Measurements from ENCODE around the gene EFL1. TPM values are rescaled to one million over a fixed set of nuclear protein-coding genes. Genes with fewer than 3 reads are reported as not detected.

Gene EFL1
- total and polyA plus RNA-seq, 9 of the 15 experiments (the other 6 are each of a cell fraction or from before 2014, with no cell fraction given) = 4.8 to 32.5 (median 16.9) TPM

DNA sequence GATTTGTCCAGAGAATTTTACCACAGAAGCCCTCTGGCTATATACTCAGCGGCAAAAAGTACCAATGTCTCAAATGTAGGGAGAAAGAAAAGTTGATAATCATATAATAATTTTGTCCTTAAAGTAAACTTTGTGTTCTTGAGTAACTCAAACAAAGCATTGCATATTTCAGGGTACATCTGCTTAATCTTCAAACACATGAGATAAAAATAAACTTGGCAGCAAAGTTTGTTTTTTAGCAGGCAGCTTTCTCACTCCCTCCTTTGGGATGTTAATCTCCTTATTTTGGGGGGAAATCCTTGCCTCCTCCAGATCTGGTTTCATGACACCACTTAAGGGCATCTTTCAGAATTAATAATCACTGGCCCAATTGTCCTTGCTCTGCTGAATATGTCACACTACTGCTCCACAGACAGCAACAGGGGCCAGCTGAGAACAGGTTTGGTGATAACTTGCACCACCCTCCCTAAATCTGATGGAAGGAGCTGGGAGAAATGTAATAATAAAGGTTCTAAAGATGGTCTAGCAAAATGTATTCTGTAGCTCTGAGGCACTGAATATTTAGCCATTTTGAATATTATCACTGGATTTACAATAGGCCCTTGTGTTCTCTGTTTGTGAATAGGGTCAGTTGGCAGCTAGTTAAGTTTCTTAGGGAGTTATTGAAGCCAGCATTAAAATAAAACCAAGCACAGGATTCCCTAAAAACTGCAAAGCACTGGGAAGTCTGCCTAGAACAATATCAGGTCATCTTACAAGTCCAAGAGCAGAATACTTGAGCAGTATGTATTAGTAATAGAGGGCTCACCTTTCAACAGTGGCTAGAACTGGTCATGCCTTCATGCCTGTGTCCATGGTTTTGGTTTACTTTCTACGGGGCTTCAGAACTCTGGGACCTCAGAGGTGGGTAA, 79.2 kb downstream of the EFL1 start (continued):
- TF ChIP-seq SMARCB1 (IDR thresholded peaks at IDR 0.05; ENCODE audit: insufficient read length, low read depth) = no peak
- TF ChIP-seq, protein P1, sequence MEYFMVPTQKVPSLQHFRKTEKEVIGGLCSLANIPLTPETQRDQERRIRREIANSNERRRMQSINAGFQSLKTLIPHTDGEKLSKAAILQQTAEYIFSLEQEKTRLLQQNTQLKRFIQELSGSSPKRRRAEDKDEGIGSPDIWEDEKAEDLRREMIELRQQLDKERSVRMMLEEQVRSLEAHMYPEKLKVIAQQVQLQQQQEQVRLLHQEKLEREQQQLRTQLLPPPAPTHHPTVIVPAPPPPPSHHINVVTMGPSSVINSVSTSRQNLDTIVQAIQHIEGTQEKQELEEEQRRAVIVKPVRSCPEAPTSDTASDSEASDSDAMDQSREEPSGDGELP (CRISPR knock-in tag; IDR thresholded peaks at IDR 0.05; ENCODE audit: borderline replicate concordance) = no peak

DNA sequence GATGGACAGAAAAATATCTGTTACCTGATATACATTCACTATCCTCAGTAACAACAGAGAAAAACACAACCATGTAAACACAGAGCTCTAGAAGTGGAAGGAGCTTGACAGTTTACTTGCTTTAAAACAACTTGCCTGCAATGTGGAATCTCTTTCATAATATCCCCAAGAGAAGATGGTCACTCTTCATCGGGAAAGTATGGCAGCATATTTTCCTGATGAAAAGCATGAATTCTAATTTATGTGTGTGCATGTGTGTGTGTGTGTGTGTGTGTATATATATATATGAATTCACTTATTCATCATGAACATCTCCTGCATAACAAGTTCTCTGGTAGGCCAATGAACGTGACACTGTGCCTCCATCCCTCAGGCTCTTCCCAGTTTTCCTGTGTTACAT, 81.2 kb downstream of the EFL1 start:
- H3K9me1 ChIP-seq (ENCODE audit: control insufficient read depth, insufficient read depth, low read length) = no peaks in the 10 kb centered on the region
- FAIRE-seq (no peak), DNase-seq (ENCODE audit: extremely low read depth in 1 of 4, low spot score in 3 of 4) (no peak), ATAC-seq (no peak)
- no peak overlapping the region for H3K9ac ChIP-seq (ENCODE audit: insufficient read depth in 1 of 2, low read depth in 2 of 2, low read length in 2 of 2)
- H2AFZ ChIP-seq (ENCODE audit: low read depth, low read length) = no peak overlapping the region
- no peak overlapping the region for H3K4me3 ChIP-seq
- H3K9me3 ChIP-seq (replicated peaks; ENCODE audit: control insufficient read depth, insufficient read depth, low read depth, low read length) = no peaks in the 10 kb centered on the region
- no TSS peak for BruUV-seq (replicated peaks)
- H4K20me1 ChIP-seq (replicated peaks; ENCODE audit: control insufficient read depth, insufficient read depth, low read length) = no peaks in the 10 kb centered on the region
- no peaks in the 10 kb centered on the region for H3K79me2 ChIP-seq (ENCODE audit: control insufficient read depth, insufficient read depth, low read length)
- in situ Hi-C loops (cut with MboI) = no loop called here
- H3K27ac ChIP-seq (ENCODE audit: extremely low read depth, low read depth, low read length) = no peak overlapping the region
- intact Hi-C loops (cut with micrococcal nuclease) = no loop called here
- H3K27me3 ChIP-seq (ENCODE audit: control insufficient read depth in 2 of 2, insufficient read depth in 2 of 2, low read length in 2 of 2) = no peaks in the 10 kb centered on the region
- 90% methylated on average over 2 of the region's 2 CpGs for WGBS (ENCODE audit: insufficient coverage, low coverage, missing lambda C conversion rate)
- no peak overlapping the region for H3K4me2 ChIP-seq (ENCODE audit: insufficient read depth, low read length)
- ChIA-PET POLR2A (no interaction called here), CTCF (ENCODE audit: low intra/inter-chr PET ratio) (no interaction called here)
- no peaks in the 10 kb centered on the region for H3K36me3 ChIP-seq (ENCODE audit: control insufficient read depth, insufficient read depth, low read length)
- TF ChIP-seq, protein P2, sequence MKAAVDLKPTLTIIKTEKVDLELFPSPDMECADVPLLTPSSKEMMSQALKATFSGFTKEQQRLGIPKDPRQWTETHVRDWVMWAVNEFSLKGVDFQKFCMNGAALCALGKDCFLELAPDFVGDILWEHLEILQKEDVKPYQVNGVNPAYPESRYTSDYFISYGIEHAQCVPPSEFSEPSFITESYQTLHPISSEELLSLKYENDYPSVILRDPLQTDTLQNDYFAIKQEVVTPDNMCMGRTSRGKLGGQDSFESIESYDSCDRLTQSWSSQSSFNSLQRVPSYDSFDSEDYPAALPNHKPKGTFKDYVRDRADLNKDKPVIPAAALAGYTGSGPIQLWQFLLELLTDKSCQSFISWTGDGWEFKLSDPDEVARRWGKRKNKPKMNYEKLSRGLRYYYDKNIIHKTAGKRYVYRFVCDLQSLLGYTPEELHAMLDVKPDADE (conservative IDR thresholded peaks at IDR 0.05; ENCODE audit: control insufficient read depth, low read depth, low read length) = no peak
- TF ChIP-seq CHCHD3 (CRISPR knock-in tag; IDR thresholded peaks at IDR 0.05) = no peak
- no peak for TF ChIP-seq RFX7 (CRISPR knock-in tag; IDR thresholded peaks at IDR 0.05)
- TF ChIP-seq, protein P3, sequence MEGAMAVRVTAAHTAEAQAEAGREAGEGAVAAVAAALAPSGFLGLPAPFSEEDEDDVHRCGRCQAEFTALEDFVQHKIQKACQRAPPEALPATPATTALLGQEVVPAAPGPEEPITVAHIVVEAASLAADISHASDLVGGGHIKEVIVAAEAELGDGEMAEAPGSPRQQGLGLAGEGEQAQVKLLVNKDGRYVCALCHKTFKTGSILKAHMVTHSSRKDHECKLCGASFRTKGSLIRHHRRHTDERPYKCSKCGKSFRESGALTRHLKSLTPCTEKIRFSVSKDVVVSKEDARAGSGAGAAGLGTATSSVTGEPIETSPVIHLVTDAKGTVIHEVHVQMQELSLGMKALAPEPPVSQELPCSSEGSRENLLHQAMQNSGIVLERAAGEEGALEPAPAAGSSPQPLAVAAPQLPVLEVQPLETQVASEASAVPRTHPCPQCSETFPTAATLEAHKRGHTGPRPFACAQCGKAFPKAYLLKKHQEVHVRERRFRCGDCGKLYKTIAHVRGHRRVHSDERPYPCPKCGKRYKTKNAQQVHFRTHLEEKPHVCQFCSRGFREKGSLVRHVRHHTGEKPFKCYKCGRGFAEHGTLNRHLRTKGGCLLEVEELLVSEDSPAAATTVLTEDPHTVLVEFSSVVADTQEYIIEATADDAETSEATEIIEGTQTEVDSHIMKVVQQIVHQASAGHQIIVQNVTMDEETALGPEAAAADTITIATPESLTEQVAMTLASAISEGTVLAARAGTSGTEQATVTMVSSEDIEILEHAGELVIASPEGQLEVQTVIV (CRISPR knock-in tag; IDR thresholded peaks at IDR 0.05; ENCODE audit: borderline replicate concordance) = no peak
- no peak for TF ChIP-seq JUN (IDR thresholded peaks at IDR 0.05; ENCODE audit: borderline replicate concordance, low read depth, low read length)
- no peak for TF ChIP-seq JUN (CRISPR knock-in tag; IDR thresholded peaks at IDR 0.05; ENCODE audit: borderline replicate concordance)
- TF ChIP-seq RFX1 (IDR thresholded peaks at IDR 0.05) = no peak
- no peak for TF ChIP-seq HSF4 (CRISPR knock-in tag; IDR thresholded peaks at IDR 0.05; ENCODE audit: borderline replicate concordance)
- TF ChIP-seq NR1H2 (CRISPR knock-in tag; IDR thresholded peaks at IDR 0.05) = no peak
- TF ChIP-seq GTF2F1 (IDR thresholded peaks at IDR 0.05; ENCODE audit: low read depth, low read length) = no peak
- no peaks in the 10 kb centered on the region for H3K4me1 ChIP-seq (replicated peaks in 1 of 2; ENCODE audit: control insufficient read depth in 2 of 2, insufficient read depth in 2 of 2, low read length in 2 of 2)

Data from K562 (cell line).